Coronary artery (tissue), 2 donors: ENCODE results near the gene SUV39H1.

Experiments
- DNase-seq: peaks from one replicate; pipeline ENCODE4 v3.0.0-alpha.2; 2017; ENCODE audit warnings: low spot score
- H3K27ac ChIP-seq, 2 donors: fragments of 200-600 bp; sonication (generic); one replicate each; pipeline ENCODE4 v1.5.1; 2016 to 2019
- H3K4me3 ChIP-seq: fragments of 200-600 bp; sonication (generic); 2 replicates; pipeline ENCODE4 v1.5.1; 2016; ENCODE audit warnings: mild to moderate bottlenecking, moderate library complexity
- TF ChIP-seq, protein P1 (sequence below): fragments of 200-600 bp; sonication (generic); IDR thresholded peaks from one replicate; pipeline ENCODE4 v1.5.1; 2019; ENCODE audit warnings: antibody characterized with exemption

SUV39H1 gene

DNA sequence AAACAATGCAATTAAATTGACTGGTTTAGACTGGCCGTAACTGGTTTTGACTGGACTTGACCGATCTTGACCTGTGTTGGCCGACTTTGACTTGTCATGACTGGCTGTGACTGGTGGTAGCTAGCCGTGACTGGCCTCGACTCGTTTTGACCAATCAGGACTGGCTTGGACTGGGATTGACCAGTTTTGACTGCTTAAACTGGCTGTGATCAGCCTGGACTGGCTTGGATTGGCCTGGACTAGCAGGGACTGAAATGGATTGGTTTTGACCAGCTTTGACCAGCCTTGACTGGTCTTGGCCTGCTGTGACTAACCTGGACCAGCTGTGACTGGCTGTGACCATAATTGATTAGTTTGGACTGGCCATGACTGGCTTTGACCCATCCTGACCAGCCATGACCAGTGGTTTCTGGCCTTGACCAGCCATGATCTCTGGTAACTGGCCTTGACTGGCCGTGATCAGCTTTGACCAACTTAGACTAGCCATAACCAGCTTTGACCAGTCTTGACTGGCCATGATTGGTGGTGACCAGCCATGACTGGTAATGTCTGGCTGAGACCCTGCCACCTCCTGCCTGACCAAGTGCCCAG lies 13.1 kb downstream of the SUV39H1 start:
- no peak for DNase-seq
- Histone ChIP-seq H3K4me3 (no peak overlapping the region), H3K27ac (no peak overlapping the region)
- TF ChIP-seq, protein P1, sequence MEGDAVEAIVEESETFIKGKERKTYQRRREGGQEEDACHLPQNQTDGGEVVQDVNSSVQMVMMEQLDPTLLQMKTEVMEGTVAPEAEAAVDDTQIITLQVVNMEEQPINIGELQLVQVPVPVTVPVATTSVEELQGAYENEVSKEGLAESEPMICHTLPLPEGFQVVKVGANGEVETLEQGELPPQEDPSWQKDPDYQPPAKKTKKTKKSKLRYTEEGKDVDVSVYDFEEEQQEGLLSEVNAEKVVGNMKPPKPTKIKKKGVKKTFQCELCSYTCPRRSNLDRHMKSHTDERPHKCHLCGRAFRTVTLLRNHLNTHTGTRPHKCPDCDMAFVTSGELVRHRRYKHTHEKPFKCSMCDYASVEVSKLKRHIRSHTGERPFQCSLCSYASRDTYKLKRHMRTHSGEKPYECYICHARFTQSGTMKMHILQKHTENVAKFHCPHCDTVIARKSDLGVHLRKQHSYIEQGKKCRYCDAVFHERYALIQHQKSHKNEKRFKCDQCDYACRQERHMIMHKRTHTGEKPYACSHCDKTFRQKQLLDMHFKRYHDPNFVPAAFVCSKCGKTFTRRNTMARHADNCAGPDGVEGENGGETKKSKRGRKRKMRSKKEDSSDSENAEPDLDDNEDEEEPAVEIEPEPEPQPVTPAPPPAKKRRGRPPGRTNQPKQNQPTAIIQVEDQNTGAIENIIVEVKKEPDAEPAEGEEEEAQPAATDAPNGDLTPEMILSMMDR = no peak

DNA sequence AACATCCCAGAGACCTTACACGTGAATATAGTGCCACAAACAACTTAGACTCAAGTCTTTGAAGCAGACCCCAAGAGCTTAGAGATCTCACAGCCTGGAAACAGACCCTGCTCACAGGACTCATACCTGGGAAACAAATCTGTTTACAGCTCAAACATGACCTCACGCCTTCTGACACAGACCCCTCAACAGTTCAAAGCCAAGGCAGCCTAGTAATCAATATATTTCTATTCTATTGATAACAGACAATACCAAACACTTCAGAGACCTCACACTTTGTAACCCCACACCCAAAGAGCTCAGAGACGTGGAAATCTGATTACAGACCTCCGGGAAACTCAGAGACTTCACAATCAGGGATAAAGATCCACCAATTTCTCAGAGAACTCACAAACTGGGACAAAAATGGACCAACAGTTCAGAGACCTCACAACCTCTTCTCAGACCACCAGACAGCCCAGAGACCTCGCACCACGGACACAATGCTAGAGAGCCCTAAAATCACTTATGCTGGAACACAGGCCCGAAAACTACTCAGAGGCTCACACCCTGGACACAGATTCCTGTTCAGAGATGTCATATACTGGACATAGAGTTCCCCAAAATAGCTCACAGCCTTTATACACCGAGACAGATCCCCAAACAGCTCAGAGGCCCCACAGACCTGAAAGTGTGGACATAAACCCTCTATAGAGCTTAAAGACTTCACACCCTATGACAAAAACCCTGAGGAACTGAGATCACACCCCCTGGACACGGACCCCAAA lies 14.8 kb downstream of the SUV39H1 start:
- no peak for DNase-seq
- H3K4me3 ChIP-seq = no peak overlapping the region

DNA sequence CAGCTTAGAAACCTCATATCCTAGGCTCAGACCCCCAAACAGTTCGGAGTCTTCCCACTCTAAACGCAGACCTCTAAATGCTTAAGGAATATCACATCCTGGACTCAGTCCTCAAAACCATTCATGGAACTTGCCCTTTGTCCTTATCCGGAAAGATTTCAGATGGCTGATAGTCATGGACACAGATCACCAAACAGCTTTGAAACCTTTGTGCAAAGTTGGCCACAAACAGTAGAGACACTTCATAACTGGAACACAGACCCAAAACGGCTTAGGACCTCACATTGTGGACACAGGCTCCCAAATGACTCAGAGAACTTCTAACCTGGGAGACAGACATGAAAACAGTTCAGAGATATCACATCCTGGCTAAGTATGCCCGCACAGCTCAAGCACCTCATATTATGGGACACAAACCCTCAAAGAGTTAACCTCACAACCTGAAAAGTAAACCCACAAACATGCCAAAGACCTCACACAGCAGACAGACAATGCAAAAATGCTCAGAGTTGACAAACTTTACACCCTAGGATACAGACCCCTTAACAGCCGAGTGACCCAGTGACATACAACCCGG lies 15.5 kb downstream of the SUV39H1 start:
- H3K4me3 ChIP-seq = no peak overlapping the region
- no peak for DNase-seq
- H3K27ac ChIP-seq = no peak overlapping the region

More for the DNA sequence above, 14.8 kb downstream of the SUV39H1 start:
- no peak overlapping the region for H3K27ac ChIP-seq
- TF ChIP-seq, protein P1 = no peak

DNA sequence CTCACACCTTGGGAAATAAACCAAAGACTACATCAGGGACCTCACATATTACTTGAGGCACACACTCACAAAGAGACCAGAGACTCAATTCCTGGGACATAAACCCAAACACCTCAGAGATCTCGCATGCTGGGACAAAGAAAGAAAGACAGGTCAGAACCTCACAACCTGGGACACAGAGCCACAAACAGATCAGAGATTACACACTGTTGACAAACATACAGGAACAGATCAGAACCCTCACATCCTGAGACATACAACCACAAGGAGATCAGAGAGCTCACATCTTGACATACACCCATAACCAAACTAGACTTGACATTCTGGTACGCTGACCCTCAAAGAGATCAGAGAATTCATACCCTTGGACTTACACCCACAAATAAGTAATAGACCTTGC lies 17.3 kb downstream of the SUV39H1 start:
- Histone ChIP-seq H3K27ac (no peak overlapping the region), H3K4me3 (no peak overlapping the region)
- DNase-seq = no peak
- TF ChIP-seq, protein P1 = no peak

More for the DNA sequence above, 15.5 kb downstream of the SUV39H1 start:
- TF ChIP-seq, protein P1 = no peak

DNA sequence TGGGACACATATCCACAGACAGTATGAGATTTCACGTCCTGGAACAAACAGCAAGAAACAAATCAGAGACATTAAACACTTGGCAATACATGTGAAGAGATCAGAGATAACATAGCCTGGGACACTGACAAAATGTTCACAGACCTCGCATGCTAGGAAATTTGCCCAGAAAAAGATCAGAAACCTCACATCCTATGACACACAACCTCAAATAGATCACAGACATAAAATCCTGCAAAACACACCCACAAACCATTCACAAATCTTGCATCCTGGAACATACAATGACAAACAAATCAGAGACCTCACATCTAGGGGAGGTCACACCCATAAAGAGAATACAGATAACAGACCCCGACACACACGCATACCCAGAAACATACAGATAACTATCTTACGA lies 18.0 kb downstream of the SUV39H1 start:
- DNase-seq = no peak
- Histone ChIP-seq H3K27ac (no peak overlapping the region), H3K4me3 (no peak overlapping the region)
- TF ChIP-seq, protein P1 = no peak

DNA sequence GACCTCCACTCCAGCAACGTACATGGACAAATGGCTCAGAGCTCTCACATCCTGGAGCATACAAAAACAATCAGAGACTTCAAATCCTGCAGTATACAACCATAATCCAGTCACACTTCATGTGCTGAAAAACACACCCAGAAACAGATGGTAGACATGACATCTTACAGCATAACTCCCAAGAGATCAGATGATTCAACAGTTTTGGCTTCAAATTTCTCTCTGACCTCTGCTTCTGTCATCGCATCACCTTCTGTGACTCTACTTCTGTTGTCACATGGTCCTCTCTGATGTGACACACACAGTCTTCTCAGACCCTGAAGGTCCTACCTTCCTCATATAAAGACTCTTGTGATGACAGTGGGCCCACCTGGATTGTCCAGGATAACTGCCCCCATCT lies 18.5 kb downstream of the SUV39H1 start:
- DNase-seq = no peak
- Histone ChIP-seq H3K4me3 (no peak overlapping the region), H3K27ac (no peak overlapping the region)
- TF ChIP-seq, protein P1 = no peak
